OCI-M2 (cell line): ENCODE measurements around the gene ANKRD23.
"Not testable (repeated sequence)": the region's sequence is repeated elsewhere in the genome, so short reads cannot be mapped to it uniquely, and the experiment has no call there.

Experiments used
- DNase-seq: peaks from one replicate; lab custom pipeline; 2025; ENCODE audit not compliant: unreplicated experiment; lab: John Stamatoyannopoulos, UW

ANKRD23 gene

GRCh38 chr2:96801005-96801785 is 42.6 kb downstream of the ANKRD23 start:
- DNase-seq = no peak

- DNase-seq = no peak
Measured at GRCh38 chr2:96800061-96801004, 43.5 kb downstream of the ANKRD23 start.

- no peak for DNase-seq
Measured at GRCh38 chr2:96799623-96799935, 44.2 kb downstream of the ANKRD23 start.

GRCh38 chr2:96798733-96799622 is 44.8 kb downstream of the ANKRD23 start:
- no peak for DNase-seq

GRCh38 chr2:96797066-96797625 is 46.7 kb downstream of the ANKRD23 start:
- no peak for DNase-seq

DNA sequence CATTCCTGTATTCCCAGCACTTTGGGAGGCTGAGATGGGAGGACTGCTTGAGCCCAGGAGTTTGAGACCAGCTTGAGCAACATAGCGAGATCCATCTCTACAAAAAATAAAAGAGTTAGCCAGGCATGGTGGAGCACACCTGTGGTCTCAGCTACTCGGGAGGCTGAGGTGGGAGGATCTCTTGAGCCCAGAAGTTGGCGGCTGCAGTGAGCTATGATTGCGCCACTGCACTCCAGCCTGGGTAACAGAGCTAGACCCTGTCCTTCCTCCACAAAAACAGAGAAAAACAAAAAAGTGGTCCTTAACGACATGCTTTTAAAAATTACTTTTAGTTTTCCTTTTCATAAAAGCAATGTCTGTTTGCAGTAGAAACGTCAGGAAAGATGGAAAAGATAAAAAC is 47.3 kb downstream of the ANKRD23 start:
- DNase-seq = not testable (repeated sequence)

DNA sequence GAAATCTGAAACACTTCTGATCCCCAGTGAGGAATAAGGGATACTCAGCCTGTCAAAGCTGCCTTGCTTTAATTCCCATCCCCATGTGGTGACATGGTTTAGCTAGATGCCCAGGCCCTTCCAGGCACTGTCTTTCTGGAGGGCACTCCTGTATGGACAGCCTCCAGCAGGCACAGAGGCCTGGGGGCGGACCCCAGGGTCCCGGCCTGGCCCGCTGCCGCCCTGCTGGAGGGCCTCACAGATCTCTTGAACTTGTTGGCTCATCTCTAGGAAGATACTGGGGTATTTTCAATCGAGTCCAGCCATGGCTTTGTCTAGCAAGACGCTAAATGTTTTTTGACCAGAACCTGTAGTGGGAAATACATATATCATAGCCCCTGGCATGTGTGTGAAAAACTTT is 48.7 kb downstream of the ANKRD23 start:
- DNase-seq = no peak

GRCh38 chr2:96792772-96793749 is 50.8 kb downstream of the ANKRD23 start:
- no peak for DNase-seq

DNA sequence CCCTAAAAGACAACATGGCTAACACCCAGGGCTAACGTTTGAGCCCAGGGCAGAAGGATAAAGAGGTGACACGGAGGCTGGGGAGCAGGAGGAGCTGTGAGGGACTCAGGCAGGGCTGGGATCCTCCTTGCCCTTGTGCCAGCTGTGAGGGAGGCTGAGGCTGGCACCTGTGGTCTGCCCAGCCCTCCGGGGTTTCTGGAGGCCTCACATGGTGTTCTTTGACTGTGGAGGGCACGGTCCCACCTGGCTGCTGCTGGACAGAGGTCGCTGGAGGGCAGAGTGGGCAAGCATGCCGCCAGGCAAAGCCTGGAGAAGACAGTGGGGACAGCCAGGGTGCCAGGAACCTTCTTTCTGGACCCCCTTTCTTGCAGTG is 54.6 kb downstream of the ANKRD23 start:
- no peak for DNase-seq

GRCh38 chr2:96788442-96789244 is 55.2 kb downstream of the ANKRD23 start:
- DNase-seq = no peak
